Loucy (cell line): ENCODE data around the gene FAM13C.

Experiments
- EZH2phosphoT487 ChIP-seq: fragments of 200-600 bp; IDR thresholded peaks from 2 replicates; pipeline ENCODE4 v1.6.1; 2018; ENCODE audit warnings: antibody characterized with exemption, mild to moderate bottlenecking, moderate library complexity, borderline replicate concordance
- TF ChIP-seq, protein P1 (sequence below): fragments of 200-600 bp; sonication (generic); conservative IDR thresholded peaks from 2 replicates; pipeline ENCODE4 v1.5.1; 2014; ENCODE audit warnings: mild to moderate bottlenecking, antibody characterized with exemption, low read length

DNA sequence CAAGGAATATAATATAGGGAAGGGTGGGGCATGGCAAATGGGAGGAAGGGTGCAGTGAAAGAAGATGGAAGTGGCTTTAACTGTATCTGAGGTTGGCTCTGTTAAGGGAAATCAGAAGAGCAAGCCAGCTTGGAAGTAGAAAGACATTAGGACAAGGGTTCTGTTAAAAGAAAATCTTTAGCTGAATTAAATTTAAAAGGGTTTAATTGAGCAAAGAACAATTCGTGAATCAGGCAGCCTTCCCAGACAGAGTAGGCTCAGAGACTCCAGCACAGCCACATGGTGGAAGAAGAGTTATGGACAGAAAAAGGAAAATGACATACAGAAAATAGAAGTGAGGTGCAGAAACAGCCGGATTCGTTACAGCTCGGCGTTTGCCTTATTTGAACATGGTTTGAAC is 42.0 kb downstream of the FAM13C start:
- TF ChIP-seq, protein P1, sequence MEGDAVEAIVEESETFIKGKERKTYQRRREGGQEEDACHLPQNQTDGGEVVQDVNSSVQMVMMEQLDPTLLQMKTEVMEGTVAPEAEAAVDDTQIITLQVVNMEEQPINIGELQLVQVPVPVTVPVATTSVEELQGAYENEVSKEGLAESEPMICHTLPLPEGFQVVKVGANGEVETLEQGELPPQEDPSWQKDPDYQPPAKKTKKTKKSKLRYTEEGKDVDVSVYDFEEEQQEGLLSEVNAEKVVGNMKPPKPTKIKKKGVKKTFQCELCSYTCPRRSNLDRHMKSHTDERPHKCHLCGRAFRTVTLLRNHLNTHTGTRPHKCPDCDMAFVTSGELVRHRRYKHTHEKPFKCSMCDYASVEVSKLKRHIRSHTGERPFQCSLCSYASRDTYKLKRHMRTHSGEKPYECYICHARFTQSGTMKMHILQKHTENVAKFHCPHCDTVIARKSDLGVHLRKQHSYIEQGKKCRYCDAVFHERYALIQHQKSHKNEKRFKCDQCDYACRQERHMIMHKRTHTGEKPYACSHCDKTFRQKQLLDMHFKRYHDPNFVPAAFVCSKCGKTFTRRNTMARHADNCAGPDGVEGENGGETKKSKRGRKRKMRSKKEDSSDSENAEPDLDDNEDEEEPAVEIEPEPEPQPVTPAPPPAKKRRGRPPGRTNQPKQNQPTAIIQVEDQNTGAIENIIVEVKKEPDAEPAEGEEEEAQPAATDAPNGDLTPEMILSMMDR = no peak
- TF ChIP-seq EZH2phosphoT487 = no peak
